Activated CD4-positive, alpha-beta T cell treated with anti-CD3 and anti-CD28 coated beads, Interleukin-2, amount 50 U/mL, for 4 hours (primary cell): ENCODE data around the gene MARCHF10.
"Not testable (repeated sequence)": the region's sequence is repeated elsewhere in the genome, so short reads cannot be mapped to it uniquely, and the experiment has no call there.

ENCODE experiments used
- DNase-seq, 2 experiments: peaks; one replicate each; pipeline ENCODE4 v3.0.0-alpha.2; 2020

The MARCHF10 gene

DNA sequence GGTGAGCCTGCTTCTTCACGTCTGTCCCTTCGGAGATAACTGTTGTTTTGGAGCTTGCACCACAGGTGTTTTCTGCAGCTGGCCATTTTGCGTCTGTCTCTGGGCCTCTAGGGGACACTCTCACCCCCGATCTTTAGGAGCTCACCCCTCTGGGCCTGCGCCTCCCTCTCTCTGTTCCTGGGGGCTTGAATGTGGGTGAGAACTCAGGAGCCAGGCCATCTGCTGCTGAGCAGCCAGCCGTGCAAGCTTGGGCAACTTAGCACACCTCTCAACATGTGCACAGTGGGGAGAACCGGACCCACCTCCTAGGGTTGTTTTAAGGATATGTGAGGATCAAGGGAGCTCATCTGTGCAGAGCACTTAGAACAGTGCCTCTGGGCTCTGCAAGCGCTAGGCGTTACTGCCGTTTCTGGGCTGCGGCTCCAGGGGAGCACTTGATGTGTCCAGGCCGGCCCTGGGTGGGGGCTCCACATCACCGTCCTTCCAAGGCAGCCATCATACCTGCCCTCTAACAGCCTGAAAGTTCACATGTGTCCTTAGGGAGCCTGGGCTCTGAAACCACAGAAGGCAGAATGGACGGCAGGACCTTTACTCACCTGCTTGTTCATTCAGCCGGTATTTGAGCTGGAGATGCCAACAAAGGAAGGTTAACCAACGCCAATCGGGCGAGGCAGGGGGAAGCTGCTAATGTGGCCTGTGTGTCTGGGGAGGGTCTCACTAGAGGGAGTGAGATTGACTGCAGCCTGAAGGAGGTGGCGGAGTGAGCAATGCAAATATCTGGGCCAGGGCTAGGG lies 114.3 kb downstream of the MARCHF10 start:
- DNase-seq = no peak

DNA sequence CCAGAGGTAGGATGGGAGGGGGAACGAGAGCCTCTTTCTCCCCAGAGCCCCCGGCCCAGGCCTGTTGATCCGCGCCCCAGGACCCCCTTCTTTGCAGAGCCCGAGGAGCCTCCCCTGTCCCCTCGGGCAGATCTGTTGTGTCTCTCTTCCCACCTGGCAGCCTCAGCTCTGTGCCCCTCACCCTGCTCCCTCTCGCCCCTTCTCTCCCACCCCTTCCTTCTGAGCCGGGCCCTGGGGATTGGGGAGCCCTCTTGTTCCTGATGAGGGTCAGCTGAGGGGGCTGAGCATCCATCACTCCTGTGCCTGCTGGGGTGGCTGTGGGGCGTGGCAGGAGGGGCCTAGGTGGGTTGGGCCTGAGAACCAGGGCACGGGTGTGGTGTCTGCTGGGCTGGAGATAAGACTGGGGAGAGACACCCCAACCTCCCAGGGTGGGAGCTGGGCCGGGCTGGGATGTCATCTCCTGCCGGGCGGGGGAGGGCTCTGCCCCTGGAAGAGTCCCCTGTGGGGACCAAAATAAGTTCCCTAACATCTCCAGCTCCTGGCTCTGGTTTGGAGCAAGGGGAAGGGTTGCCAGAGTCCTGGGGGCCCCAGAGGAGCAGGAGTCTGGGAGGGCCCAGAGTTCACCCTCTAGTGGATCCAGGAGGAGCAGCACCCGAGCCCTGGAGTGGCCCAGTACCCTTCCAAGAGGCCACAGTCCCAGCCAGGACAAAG lies 115.2 kb downstream of the MARCHF10 start:
- no peak for DNase-seq

DNA sequence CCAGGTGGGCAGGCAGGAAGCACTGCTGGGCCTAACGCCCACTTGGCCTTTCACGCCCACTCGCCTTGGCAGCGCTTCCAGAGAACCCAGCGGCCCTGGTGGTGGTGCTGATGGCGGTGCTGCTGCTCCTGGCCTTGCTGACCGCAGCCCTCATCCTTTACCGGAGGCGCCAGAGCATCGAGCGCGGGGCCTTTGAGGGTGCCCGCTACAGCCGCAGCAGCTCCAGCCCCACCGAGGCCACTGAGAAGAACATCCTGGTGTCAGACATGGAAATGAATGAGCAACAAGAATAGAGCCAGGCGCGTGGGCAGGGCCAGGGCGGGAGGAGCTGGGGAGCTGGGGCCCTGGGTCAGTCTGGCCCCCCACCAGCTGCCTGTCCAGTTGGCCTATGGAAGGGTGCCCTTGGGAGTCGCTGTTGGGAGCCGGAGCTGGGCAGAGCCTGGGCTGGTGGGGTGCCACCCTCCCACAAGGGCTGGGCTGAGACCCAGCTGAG lies 115.9 kb downstream of the MARCHF10 start:
- no peak for DNase-seq

DNA sequence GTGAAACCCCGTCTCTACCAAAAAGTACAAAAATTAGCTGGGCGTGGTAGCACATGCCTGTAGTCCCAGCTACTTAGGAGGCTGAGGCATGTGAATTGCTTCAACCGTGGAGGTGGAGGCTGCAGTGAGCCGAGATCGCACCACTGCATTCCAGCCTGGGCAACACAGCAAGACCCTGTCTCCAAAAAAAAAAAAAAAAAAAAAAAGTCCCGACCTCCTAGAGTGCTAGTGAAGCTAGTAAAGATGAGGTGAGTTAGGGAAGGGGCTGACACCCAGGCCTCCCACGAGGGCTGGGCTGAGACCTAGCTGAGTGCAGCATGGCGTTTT lies 116.6 kb downstream of the MARCHF10 start:
- not testable (repeated sequence) for DNase-seq

DNA sequence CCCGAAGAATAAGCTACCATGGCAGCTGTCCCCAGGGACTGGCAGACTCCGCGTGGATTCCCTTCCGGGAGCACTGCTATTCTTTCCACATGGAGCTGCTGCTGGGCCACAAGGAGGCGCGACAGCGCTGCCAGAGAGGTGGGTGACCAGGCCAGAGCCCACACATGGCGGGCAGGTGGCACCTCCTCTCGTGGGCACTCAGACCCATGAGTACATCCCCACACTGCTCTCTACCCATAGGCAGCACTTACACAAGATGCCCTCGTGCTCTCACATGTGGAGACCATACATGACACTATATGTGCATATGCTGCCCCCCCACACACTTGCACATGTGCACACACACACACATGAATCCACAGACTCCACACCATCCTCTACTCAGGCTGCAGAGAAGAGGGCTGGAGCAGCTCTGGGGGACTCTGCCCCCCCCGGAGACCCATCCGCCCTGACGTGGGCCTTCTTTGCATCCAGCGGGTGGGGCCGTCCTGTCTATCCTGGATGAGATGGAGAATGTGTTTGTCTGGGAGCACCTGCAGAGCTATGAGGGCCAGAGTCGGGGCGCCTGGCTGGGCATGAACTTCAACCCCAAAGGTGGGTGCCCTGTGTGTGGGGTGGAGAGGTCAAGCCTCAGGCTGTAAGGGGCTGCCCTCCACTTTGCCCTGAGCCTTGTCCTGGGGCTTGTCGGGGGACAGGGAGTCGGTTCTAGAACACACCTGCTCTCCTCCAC lies 117.8 kb downstream of the MARCHF10 start:
- no peak for DNase-seq

DNA sequence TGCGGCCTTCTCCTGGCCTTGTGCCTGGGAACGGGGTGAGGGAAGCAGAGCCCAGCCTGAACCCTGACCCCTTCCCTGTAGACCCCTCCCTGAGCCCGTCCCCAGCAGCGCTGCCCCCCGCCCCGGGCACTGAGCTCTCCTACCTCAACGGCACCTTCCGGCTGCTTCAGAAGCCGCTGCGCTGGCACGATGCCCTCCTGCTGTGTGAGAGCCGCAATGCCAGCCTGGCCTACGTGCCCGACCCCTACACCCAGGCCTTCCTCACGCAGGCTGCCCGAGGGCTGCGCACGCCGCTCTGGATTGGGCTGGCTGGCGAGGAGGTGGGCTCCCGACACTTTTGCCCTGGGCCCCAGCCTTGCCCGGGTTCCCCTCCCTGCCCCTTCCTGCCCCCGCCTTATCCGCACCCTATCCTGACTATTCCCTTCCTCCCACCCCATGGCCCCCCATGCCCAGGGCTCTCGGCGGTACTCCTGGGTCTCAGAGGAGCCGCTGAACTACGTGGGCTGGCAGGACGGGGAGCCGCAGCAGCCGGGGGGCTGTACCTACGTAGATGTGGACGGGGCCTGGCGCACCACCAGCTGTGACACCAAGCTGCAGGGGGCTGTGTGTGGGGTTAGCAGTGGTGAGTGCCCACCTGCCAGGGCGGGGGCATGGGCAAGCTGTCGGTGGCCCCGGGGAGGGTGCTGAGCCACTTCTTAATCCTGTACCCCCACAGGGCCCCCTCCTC lies 118.5 kb downstream of the MARCHF10 start:
- no peak for DNase-seq

DNA sequence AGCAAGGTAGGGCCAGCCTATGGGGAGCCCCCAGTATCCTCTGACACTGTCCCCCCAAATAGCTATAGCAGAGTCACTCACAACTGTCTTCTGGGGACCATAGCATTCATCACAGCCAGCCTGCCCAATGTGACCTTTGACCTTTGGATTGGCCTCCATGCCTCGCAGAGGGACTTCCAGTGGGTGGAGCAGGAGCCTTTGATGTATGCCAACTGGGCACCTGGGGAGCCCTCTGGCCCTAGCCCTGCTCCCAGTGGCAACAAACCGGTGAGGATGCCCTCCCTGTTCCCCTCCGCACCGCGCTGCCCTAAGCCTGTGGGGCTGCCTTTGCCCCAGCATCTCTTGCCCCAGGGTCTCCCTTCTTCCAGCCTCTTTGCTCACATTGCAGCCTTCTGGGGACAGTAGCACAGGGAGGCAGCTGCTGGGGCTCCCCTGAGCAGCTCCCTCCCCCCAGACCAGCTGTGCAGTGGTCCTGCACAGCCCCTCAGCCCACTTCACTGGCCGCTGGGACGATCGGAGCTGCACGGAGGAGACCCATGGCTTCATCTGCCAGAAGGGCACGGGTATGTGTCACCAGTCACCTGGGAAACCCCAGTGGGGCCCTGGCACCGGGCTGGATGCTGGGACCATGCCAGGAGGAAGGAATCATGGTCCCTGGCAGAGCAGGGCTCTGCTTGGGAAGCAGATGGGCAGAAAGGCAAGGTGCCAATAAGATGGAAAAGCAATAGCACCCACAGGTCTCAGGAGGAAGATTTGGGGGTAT lies 119.5 kb downstream of the MARCHF10 start:
- DNase-seq = no peak

DNA sequence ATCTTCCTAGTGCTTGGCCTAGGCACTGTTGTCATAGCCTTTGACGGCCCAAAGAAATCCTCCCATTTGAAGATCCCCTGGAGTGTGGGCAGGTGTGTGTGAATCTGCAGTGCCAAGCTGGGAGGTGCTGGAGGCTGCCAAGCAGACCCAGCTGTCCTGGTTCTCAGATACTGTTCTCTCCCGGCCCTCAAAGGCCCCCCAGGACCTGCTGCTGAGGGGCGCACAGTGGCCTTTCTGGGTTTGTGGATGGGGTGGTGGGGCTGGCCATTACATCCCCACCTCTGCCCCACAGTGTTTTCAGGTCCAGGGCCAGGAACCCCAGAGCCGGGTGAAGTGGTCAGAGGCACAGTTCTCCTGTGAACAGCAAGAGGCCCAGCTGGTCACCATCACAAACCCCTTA lies 120.1 kb downstream of the MARCHF10 start:
- no peak for DNase-seq

DNA sequence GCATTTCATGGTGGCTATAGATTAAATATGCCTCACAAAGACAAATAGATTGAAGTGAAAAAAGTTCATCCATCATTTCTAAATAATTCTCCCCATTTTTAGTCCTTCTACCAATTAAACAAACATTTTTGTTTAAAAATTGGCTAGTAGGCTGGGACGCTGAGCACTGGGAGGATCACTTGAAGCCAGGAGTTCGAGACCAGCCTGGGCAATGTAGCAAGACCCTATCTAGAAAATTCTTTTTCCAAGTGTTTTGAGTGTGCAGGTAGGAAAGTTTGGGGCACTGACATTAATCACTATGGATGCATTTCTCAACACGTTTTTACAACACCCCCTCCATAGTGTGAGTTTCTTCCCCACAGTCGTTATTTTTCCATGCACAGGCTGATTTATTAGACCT lies 123.9 kb downstream of the MARCHF10 start:
- no peak for DNase-seq

DNA sequence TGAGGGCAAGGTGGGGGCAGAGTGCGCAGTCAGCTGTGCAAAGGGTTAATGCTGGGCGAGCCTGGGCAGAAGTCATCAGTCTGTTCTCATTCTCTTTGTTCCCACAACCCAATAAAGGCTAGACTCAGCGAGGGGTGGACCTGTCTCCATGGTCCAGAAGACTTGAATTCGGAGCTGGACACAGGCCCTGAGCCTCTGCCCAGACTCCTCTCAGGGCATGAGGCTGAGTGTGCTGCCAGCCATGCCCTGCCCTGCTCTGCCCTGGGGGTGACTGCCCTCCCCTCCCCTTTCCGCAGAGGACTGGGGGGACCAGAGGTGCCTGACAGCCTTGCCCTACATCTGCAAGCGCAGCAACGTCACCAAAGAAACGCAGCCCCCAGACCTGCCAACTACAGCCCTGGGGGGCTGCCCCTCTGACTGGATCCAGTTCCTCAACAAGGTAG lies 126.2 kb downstream of the MARCHF10 start:
- DNase-seq = no peak

DNA sequence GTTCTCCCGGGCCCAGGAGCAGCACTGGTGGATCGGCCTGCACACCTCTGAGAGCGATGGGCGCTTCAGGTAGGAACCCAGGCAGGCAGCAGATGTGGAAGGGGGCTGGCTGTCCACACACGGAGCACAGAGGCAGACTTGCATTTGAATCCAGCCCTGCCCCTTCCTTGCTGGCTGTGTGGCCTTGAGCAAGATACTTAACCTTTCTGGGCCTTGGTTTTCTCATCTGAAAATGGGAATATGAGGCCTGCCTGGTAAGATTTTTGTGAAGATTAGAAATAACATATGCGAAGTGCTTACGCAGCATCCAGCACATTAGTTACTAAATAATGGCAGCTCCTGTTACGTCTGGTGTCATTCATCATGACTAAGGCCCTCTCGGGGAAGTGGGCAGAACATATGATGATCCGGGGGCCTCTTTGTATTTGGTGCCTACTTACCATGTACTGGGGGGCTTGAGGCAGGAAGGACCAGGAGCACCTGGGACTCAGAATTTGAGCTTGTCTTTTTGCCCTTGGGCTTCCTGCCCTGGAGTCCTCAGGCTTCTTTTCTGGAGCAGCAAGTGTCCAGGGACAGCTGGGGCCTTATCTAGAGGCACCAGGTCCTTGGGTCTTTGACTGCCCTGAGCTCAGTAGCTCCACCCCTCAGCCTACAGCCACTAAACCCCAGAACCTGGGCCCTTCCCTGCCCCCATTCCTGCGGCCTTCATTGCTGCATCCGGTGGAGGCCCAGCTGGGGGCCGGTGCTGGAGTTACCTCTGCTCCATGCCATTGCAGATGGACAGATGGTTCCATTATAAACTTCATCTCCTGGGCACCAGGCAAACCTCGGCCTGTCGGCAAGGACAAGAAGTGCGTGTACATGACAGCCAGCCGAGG lies 126.8 kb downstream of the MARCHF10 start:
- no peak for DNase-seq

DNA sequence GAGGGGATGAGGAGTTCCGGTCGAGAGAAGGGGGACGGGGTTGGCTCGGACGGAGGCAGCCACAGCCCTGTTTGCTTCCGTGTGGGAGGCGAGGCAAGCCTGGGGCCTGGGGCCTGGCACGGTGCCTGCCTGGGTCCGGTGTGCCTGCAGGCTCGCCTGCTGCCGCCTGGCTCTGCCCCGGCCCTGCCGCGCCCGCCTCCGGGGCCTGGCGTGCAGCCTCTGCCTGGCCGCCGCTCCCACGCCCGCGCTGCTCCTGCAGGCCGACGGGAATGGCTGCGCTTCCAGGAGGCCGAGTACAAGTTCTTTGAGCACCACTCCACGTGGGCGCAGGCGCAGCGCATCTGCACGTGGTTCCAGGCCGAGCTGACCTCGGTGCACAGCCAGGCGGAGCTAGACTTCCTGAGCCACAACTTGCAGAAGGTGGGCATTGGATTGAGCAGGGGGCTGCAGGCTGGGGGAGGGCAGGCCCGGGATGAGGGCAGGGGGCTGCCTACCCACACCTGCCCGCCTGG lies 127.5 kb downstream of the MARCHF10 start:
- no peak for DNase-seq

DNA sequence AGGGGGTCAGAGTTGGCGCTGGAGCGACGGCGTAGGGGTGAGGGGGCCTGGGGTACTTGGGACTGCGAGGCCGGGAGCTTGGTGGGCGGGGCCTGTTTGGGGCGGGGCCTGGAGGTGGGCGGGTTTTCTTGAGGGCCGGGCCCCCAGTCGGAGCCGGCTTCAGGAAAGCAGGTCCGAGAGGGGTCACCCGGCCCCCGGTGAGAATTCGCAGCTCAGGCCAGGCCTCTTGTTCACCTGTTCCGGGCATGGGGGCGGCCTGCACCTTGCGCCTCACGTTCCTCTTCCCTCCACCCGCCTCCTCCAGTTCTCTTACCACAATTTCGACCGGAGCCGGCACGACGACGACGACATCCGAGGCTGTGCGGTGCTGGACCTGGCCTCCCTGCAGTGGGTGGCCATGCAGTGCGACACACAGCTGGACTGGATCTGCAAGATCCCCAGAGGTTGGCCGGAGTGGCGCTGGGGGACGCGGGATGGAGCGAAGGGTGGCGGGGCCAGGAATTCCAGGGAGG lies 128.2 kb downstream of the MARCHF10 start:
- DNase-seq = no peak

DNA sequence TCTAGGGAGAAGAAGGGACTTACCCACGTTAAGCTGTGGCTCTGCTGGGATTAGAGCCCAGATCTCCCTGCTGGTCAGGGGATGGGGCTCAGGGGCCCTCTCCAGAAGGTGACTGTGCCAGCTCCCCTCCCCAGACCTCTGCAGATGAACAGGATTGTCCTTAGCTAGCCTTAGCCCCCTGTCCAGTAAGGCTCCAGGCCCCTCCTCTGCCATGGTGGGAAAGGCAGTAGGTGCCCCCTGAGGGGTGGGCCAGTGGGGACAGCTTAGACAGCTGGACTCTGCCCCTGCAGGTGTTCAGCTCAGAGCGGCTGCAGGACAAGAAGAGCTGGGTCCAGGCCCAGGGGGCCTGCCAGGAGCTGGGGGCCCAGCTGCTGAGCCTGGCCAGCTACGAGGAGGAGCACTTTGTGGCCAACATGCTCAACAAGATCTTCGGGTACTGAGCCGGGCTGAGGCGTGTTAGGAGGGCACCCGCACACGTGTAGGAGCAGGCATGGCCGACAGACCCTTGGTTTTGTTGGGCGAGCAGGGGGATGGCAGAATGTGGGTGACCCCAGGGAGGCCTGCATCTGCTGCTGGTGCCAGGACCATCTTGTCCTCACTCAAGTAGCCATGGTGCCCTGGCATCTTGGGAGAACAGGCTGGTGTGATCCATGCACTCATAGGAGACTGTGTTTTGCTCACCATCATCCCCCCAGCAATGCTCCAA lies 129.7 kb downstream of the MARCHF10 start:
- DNase-seq = no peak

DNA sequence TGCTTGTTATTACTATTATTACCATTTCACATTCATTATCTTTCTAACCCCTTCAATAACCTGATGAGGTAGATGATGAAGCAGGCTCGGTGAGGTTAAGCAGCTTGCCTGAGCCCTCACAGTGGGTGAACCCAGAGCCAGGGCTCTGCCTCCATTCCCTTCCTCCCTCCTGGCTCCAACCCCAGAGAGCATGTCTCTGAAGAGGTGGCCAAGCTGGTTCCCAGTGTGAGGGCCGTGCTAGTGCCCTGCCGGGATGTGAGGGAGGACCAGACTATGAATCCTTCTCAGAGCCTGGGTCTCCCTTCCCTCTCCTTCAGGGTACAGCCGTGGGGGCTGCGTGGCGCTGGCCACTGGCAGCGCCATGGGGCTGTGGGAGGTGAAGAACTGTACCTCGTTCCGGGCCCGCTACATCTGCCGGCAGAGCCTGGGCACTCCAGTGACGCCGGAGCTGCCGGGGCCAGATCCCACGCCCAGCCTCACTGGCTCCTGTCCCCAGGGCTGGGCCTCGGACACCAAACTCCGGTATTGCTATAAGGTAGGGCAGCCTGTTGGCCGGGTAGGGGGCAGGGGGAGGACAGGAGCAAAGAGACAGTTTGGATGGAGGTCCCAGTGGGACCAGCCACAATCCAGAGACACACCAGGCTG lies 131.0 kb downstream of the MARCHF10 start:
- DNase-seq = no peak

DNA sequence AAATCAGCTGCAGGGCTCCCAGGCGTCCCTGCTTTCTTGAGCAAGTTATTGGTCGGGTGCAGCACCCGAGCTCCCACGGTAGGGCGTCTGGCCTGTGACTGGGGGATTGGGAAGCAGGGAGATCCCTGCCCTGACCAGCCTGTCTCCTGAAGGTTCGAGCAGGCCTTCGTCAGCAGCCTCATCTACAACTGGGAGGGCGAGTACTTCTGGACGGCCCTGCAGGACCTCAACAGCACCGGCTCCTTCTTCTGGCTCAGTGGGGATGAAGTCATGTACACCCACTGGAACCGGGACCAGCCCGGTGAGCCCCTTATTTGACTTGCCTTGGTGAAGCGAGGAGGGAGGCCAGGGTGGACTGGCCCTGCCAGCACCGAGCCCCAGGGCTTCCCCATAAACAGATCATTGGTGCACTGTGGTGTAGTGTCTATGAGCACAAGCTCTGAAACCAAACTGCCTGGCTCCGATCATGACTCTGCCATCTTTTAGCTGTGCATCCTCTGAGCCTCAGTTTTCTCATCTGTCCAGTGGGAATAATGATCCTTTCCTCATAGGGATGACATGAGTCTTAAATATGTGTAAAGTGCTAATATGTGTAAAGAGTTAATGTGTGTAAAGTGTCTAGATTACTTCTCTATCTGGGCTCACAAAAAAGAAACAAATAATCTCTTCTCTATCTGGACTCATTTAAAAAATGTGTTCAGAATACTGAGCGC lies 131.7 kb downstream of the MARCHF10 start:
- no peak for DNase-seq

DNA sequence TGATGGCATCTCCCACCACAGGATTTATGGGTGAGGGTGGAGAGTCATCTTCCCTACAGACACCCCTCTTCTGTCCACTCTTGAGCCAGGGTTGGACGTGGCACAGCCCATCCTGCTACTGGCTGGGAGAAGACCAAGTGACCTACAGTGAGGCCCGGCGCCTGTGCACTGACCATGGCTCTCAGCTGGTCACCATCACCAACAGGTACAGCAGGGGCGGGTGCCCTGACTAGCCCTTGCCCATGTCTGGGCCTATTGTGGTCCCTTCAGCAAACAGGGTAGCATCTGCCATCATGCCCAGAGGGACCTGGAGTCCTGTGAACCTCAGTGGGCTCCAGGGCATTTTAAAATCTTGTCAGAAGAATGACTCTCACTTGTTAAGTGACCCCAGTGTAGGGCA lies 132.4 kb downstream of the MARCHF10 start:
- DNase-seq = no peak

DNA sequence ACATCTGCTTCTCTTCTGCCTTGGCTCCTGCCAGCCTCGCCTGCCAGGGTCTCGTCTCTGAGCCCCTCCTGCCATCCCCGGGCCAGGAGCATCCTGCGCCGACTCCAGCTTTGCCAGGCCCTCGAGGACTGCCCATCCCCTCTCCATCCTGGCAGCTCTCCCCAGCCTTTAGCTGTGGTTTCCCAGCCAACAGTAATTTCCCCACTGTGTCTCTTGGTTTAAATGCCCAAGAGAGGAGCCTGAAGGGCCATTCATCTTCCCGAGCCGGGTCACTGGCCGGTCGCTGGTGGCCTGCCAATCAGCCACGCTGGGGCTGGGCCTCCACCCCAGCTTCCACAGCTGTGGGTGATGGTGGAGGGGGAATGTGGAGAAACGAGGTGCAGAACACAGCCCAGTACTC lies 132.9 kb downstream of the MARCHF10 start:
- no peak for DNase-seq

DNA sequence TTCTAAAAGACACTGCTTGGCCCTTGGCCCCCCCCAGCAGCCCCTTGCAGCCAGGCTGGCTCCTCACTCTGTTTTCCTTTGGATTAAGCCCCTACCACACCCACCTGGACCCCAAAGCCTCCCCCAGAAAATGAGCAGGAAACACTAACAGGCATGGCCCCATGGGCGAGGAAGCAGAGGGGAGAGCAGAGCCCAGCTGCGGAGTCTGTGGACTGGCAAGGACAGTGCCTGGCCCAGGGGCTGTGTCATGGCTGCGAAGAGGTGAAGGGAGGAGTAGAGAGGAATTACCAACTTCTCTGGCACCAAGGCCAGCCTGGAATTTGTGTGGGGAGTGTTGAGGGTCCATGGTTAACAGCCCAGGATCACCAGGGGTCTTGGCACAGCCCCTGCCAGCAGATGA lies 133.3 kb downstream of the MARCHF10 start:
- no peak for DNase-seq
